Testis (tissue), 3 donors: ENCODE measurements around the gene ERBB2. TPM values are rescaled to one million over a fixed set of nuclear protein-coding genes. Genes with fewer than 3 reads are reported as not detected.

Source experiments
- DNase-seq: peaks from one replicate; pipeline ENCODE4 v3.0.0-alpha.2; 2019
- H3K27ac ChIP-seq, 2 donors: fragments of 200-600 bp; sonication (generic); one replicate each; pipeline ENCODE4 v1.5.1; 2019
- H3K27me3 ChIP-seq: fragments of 200-600 bp; sonication (generic); one replicate; pipeline ENCODE4 v1.5.1; 2019
- H3K36me3 ChIP-seq: fragments of 200-600 bp; sonication (generic); one replicate; pipeline ENCODE4 v1.5.1; 2017; ENCODE audit warnings: low read depth; ENCODE audit errors: missing control alignments
- H3K4me1 ChIP-seq: fragments of 200-600 bp; sonication (generic); one replicate; pipeline ENCODE4 v1.5.1; 2019
- H3K4me3 ChIP-seq, 2 donors: fragments of 200-600 bp; sonication (generic); one replicate each; pipeline ENCODE4 v1.5.1; 2017 to 2019
- H3K9me3 ChIP-seq: fragments of 200-600 bp; sonication (generic); one replicate; pipeline ENCODE4 v1.5.1; 2017
- CTCF ChIP-seq, 3 experiments: fragments of 450-650 bp in 2 of 3; fragments of 200-600 bp in 1 of 3; sonication (generic) in 1 of 3; IDR thresholded peaks; one replicate each; pipeline ENCODE4 v1.5.1; 2016 to 2019; ENCODE audit warnings: antibody characterized with exemption in 3 of 3, mild to moderate bottlenecking in 2 of 3, moderate library complexity in 1 of 3
- POLR2A ChIP-seq: fragments of 450-650 bp; IDR thresholded peaks from one replicate; pipeline ENCODE4 v1.6.1; 2017; ENCODE audit warnings: antibody characterized with exemption, mild to moderate bottlenecking, moderate library complexity
- WGBS, 2 donors: methylation state at CpG; one replicate each; pipeline ENCODE4 v1.1.5; 2018; 5-methylcytosine and 5-hydroxymethylcytosine counted together
- intact Hi-C: fragments of 100-400 bp; cut with DNase I; formaldehyde crosslinking; loops from one replicate; pipeline ENCODE4 v1.15.1; 2023; ENCODE audit warnings: low total_unique reads
- polyA plus RNA-seq: library from polyadenylated mRNA; stranded (reverse); fragments of 350-450 nt; fragmentation: Illumina TruSeq; extraction: RNeasy Lipid Tissue Mini Kit (QIAGEN cat#74804); gene quantifications from one replicate; pipeline ENCODE4 v1.2.3, GENCODE V29; 2014; ENCODE audit warnings: low read depth, low replicate concordance; ENCODE audit not compliant: insufficient read depth
- total RNA-seq, 2 donors: library from RNA; depleted of rRNA; stranded (reverse); fragments of >200 nt; gene quantifications; one replicate each; pipeline ENCODE4 v1.2.3, GENCODE V29; 2016

ERBB2 gene
- total and polyA plus RNA-seq, 3 donors from 2014 or later = 32.1 to 40.0 (median 32.1) TPM

GRCh38 chr17:39726617-39727016, 26.8 kb downstream of the ERBB2 start:
- no peak overlapping the region for H3K4me3 ChIP-seq
- DNase-seq = no peak
- no peaks in the 10 kb centered on the region for H3K36me3 ChIP-seq
- H3K27ac ChIP-seq = no peak overlapping the region
- intact Hi-C loops = no loop called here
- TF ChIP-seq CTCF (IDR thresholded peaks at IDR 0.05) (no peak), POLR2A (no peak)
- 87 to 91% methylated on average over 4 to 9 of the region's 9 CpGs for WGBS, 2 donors
- no peaks in the 10 kb centered on the region for H3K9me3 ChIP-seq
- H3K27me3 ChIP-seq = no peaks in the 10 kb centered on the region
- H3K4me1 ChIP-seq = peaks cover 6% of the 10 kb centered on the region

GRCh38 chr17:39727556-39727955, 27.7 kb downstream of the ERBB2 start:
- H3K27ac ChIP-seq = no peak overlapping the region
- no peaks in the 10 kb centered on the region for H3K36me3 ChIP-seq
- no peaks in the 10 kb centered on the region for H3K9me3 ChIP-seq
- DNase-seq = no peak
- TF ChIP-seq CTCF (IDR thresholded peaks at IDR 0.05) (no peak), POLR2A (no peak)
- H3K4me1 ChIP-seq = peaks cover 6% of the 10 kb centered on the region
- WGBS, 2 donors = 77 to 82% methylated on average over 9 to 10 of the region's 10 CpGs
- H3K4me3 ChIP-seq = no peak overlapping the region
- no peaks in the 10 kb centered on the region for H3K27me3 ChIP-seq
- intact Hi-C loops = no loop called here

- H3K4me1 ChIP-seq = peaks cover 6% of the 10 kb centered on the region
- H3K4me3 ChIP-seq = peak overlapping the region in 1 of 2 donors; percentile 74
- no peaks in the 10 kb centered on the region for H3K9me3 ChIP-seq
- TF ChIP-seq POLR2A (no peak), CTCF (IDR thresholded peaks at IDR 0.05) (no peak)
- no peaks in the 10 kb centered on the region for H3K36me3 ChIP-seq
- 64 to 70% methylated on average over 6 of the region's 6 CpGs for WGBS, 2 donors
- no peaks in the 10 kb centered on the region for H3K27me3 ChIP-seq
- no peak for DNase-seq
- intact Hi-C loops = no loop called here
- H3K27ac ChIP-seq = peak overlapping the region in 1 of 2 donors; percentile 81
Observed at GRCh38 chr17:39729280-39729851, 29.5 kb downstream of the ERBB2 start.

GRCh38 chr17:39730095-39730921, 30.4 kb downstream of the ERBB2 start, which contains the start of gene MIEN1:
MIEN1 (minus strand) TSS chr17:39730532; CDS start chr17:39730495, 37 bp downstream.
- H3K36me3 ChIP-seq = no peaks in the 10 kb centered on the region
- TF ChIP-seq CTCF (IDR thresholded peaks at IDR 0.05) = peak; percentile 76 to 91 (median 79)
- TF ChIP-seq POLR2A = no peak
- H3K4me3 ChIP-seq = peak within 1 kb of the TSS; percentile 74 to 78
- H3K4me1 ChIP-seq = peaks cover 6% of the 10 kb centered on the region
- intact Hi-C loops = no loop called here
- H3K9me3 ChIP-seq = no peaks in the 10 kb centered on the region
- H3K27ac ChIP-seq = peak within 1 kb of the TSS; percentile 81 to 83
- H3K27me3 ChIP-seq = no peaks in the 10 kb centered on the region
- 0 to 2% methylated on average over 17 to 35 of the region's 65 CpGs for WGBS, 2 donors
- peak; percentile 94 for DNase-seq
